ENCODE data around the gene TREML4.

DNA sequence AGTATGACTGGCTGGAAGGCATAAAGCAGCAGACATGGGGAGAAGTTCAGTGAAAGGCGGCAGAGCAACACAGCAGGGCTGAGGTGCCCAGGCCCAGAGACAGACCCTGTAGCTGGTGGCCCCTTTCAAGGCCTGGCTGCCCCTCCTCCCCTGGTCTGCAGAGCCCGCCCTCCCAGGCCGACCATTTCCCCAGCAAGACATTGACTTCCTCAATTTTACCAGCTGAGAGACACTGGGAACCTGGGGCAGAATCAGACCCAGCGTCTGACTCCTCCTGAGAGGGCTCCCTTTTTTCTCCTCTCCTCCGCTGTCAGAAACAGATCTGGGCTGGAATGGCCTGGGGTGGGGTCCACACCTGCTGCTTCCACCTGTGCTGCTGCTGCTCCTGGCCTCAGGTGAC, at the start of gene TREML4:
- TF ChIP-seq, protein P1, sequence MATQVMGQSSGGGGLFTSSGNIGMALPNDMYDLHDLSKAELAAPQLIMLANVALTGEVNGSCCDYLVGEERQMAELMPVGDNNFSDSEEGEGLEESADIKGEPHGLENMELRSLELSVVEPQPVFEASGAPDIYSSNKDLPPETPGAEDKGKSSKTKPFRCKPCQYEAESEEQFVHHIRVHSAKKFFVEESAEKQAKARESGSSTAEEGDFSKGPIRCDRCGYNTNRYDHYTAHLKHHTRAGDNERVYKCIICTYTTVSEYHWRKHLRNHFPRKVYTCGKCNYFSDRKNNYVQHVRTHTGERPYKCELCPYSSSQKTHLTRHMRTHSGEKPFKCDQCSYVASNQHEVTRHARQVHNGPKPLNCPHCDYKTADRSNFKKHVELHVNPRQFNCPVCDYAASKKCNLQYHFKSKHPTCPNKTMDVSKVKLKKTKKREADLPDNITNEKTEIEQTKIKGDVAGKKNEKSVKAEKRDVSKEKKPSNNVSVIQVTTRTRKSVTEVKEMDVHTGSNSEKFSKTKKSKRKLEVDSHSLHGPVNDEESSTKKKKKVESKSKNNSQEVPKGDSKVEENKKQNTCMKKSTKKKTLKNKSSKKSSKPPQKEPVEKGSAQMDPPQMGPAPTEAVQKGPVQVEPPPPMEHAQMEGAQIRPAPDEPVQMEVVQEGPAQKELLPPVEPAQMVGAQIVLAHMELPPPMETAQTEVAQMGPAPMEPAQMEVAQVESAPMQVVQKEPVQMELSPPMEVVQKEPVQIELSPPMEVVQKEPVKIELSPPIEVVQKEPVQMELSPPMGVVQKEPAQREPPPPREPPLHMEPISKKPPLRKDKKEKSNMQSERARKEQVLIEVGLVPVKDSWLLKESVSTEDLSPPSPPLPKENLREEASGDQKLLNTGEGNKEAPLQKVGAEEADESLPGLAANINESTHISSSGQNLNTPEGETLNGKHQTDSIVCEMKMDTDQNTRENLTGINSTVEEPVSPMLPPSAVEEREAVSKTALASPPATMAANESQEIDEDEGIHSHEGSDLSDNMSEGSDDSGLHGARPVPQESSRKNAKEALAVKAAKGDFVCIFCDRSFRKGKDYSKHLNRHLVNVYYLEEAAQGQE (IDR thresholded peaks at IDR 0.05), result no peak
- TF ChIP-seq JUND (IDR thresholded peaks at IDR 0.05) (no peak), FOXA1 (IDR thresholded peaks at IDR 0.05) (no peak), HNF4G (IDR thresholded peaks at IDR 0.05) (no peak), RXRA (IDR thresholded peaks at IDR 0.05) (no peak), EGR1 (IDR thresholded peaks at IDR 0.05; ENCODE audit: low read depth in 2 of 2) (no peak), RAD21 (IDR thresholded peaks at IDR 0.05) (no peak), SP1 (IDR thresholded peaks at IDR 0.05) (no peak)
- TF ChIP-seq, protein P2, sequence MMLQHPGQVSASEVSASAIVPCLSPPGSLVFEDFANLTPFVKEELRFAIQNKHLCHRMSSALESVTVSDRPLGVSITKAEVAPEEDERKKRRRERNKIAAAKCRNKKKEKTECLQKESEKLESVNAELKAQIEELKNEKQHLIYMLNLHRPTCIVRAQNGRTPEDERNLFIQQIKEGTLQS (IDR thresholded peaks at IDR 0.05), result no peak
- TF ChIP-seq, protein P3, sequence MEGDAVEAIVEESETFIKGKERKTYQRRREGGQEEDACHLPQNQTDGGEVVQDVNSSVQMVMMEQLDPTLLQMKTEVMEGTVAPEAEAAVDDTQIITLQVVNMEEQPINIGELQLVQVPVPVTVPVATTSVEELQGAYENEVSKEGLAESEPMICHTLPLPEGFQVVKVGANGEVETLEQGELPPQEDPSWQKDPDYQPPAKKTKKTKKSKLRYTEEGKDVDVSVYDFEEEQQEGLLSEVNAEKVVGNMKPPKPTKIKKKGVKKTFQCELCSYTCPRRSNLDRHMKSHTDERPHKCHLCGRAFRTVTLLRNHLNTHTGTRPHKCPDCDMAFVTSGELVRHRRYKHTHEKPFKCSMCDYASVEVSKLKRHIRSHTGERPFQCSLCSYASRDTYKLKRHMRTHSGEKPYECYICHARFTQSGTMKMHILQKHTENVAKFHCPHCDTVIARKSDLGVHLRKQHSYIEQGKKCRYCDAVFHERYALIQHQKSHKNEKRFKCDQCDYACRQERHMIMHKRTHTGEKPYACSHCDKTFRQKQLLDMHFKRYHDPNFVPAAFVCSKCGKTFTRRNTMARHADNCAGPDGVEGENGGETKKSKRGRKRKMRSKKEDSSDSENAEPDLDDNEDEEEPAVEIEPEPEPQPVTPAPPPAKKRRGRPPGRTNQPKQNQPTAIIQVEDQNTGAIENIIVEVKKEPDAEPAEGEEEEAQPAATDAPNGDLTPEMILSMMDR (IDR thresholded peaks at IDR 0.05; ENCODE audit: low read depth, low read length, missing input control), result no peak
- TF ChIP-seq, protein P4, sequence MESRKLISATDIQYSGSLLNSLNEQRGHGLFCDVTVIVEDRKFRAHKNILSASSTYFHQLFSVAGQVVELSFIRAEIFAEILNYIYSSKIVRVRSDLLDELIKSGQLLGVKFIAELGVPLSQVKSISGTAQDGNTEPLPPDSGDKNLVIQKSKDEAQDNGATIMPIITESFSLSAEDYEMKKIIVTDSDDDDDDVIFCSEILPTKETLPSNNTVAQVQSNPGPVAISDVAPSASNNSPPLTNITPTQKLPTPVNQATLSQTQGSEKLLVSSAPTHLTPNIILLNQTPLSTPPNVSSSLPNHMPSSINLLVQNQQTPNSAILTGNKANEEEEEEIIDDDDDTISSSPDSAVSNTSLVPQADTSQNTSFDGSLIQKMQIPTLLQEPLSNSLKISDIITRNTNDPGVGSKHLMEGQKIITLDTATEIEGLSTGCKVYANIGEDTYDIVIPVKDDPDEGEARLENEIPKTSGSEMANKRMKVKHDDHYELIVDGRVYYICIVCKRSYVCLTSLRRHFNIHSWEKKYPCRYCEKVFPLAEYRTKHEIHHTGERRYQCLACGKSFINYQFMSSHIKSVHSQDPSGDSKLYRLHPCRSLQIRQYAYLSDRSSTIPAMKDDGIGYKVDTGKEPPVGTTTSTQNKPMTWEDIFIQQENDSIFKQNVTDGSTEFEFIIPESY (IDR thresholded peaks at IDR 0.05), result no peak
- TF ChIP-seq, protein P5, sequence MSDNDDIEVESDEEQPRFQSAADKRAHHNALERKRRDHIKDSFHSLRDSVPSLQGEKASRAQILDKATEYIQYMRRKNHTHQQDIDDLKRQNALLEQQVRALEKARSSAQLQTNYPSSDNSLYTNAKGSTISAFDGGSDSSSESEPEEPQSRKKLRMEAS (IDR thresholded peaks at IDR 0.05), result no peak
